Activated B cell treated with CpG ODN at 0.5 μM for 24 hours (primary cell): ENCODE results near the gene DIAPH3. TPM values are rescaled to one million over a fixed set of nuclear protein-coding genes. Genes with fewer than 3 reads are reported as not detected.

Source experiments
- ATAC-seq: fragments of 200-7000 bp; cut with Tn5 transposase; one replicate; pipeline ENCODE4 v1.10.0; 2021; ENCODE audit warnings: low read depth, mild to moderate bottlenecking, moderate library complexity
- CTCF ChIA-PET: fragments of 350-600 bp; sonication (Branson Sonifier 250); formaldehyde crosslinking; loops from one replicate; lab custom pipeline; 2021; ENCODE audit warnings: antibody characterized with exemption; lab: Charles Lee
- POLR2A ChIA-PET: fragments of 350-600 bp; sonication (Branson Sonifier 250); formaldehyde crosslinking; loops from one replicate; lab custom pipeline; 2021; ENCODE audit warnings: antibody characterized with exemption; lab: Charles Lee
- DNase-seq: peaks from one replicate; pipeline ENCODE4 v3.0.0; 2022
- H3K27ac Mint-ChIP-seq: one replicate; pipeline ENCODE4 v1.8.0; 2020; ENCODE audit warnings: mixed read lengths
- H3K27me3 Mint-ChIP-seq: one replicate; pipeline ENCODE4 v1.8.0; 2021; ENCODE audit warnings: mixed read lengths
- H3K36me3 Mint-ChIP-seq: one replicate; pipeline ENCODE4 v1.8.0; 2021; ENCODE audit warnings: low read depth, mixed read lengths
- H3K4me1 Mint-ChIP-seq: one replicate; pipeline ENCODE4 v1.8.0; 2021; ENCODE audit warnings: mixed read lengths
- H3K4me3 Mint-ChIP-seq: one replicate; pipeline ENCODE4 v1.8.0; 2020; ENCODE audit warnings: mild to moderate bottlenecking, mixed read lengths
- H3K9me3 Mint-ChIP-seq: one replicate; pipeline ENCODE4 v1.8.0; 2020; ENCODE audit warnings: mixed read lengths
- intact Hi-C: fragments of 100-400 bp; cut with micrococcal nuclease; formaldehyde crosslinking; loops from one replicate; pipeline ENCODE4 v1.15.1; 2024
- total RNA-seq: library from RNA; stranded (reverse); gene quantifications from 2 replicates; pipeline ENCODE4 v1.2.3, GENCODE V29; 2022
- TF ChIP-seq, protein P1 (sequence below): fragments of 200-600 bp; IDR thresholded peaks from one replicate; pipeline ENCODE4 v1.8.0; 2022; ENCODE audit warnings: antibody characterized with exemption, mild to moderate bottlenecking

DIAPH3 gene
- total RNA-seq, 1 donor from 2014 or later = 0.38 TPM

DNA sequence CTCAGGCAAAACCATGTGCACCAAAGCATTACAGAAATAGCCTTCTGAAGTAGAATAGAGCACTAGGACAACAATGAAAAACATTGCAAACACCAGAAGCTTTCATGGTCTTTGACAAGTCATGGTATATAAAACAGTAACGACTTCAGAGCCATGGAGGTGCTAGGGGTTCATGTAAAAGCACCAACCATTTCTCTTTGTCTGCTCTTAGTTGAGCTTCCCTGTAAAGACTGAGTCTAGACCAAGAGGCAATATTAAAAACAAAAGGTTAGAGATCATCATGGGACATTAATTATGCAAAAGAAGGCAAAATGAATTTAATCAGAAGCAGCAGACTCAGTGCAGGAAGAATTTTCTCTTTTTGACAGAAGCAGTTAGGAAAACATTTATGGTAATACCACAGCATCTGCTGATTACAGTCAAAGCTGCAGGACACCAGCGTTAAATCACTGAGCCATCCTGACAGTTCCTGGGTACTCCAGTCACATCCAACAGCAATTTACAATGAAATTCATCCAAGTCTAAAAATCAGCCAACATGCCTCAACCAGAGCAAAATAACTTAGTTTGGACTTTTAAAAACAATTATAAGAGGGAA lies 476.8 kb downstream of the DIAPH3 start:
- Mint-ChIP-seq H3K36me3 (no peaks in the 10 kb centered on the region), H3K4me3 (no peak overlapping the region), H3K27me3 (no peaks in the 10 kb centered on the region), H3K9me3 (no peaks in the 10 kb centered on the region), H3K27ac (no peak overlapping the region), H3K4me1 (no peaks in the 10 kb centered on the region)
- DNase-seq = no peak
- ATAC-seq = no peak
- intact Hi-C loops = no loop called here
- TF ChIP-seq, protein P1, sequence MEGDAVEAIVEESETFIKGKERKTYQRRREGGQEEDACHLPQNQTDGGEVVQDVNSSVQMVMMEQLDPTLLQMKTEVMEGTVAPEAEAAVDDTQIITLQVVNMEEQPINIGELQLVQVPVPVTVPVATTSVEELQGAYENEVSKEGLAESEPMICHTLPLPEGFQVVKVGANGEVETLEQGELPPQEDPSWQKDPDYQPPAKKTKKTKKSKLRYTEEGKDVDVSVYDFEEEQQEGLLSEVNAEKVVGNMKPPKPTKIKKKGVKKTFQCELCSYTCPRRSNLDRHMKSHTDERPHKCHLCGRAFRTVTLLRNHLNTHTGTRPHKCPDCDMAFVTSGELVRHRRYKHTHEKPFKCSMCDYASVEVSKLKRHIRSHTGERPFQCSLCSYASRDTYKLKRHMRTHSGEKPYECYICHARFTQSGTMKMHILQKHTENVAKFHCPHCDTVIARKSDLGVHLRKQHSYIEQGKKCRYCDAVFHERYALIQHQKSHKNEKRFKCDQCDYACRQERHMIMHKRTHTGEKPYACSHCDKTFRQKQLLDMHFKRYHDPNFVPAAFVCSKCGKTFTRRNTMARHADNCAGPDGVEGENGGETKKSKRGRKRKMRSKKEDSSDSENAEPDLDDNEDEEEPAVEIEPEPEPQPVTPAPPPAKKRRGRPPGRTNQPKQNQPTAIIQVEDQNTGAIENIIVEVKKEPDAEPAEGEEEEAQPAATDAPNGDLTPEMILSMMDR = no peak
- ChIA-PET CTCF (no interaction called here), POLR2A (no interaction called here)

DNA sequence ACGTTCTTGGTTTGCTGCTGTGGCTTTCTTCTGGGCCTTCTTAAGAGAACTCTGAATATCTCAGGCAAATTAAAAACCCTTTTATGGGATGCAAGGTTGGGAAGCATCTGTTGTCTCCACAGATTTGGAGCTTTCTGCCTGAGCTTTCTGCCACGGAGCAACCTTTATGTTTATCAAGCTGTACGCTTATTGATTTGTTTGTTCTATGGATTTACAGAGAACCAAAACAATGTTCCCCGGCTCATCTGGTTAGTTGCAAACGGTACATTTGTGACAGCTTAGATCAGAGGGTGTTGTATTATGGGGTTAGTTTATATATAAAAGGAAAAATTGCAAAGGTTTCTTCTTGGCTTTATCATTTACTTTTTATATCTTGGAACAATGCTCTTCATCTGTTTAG lies 479.6 kb downstream of the DIAPH3 start:
- intact Hi-C loops = no loop called here
- CTCF ChIA-PET = interaction anchor here (1.3 kb wide), 1 partner anchor 747 kb away, joined by 8 read pairs; no protein-coding TSS in a partner anchor
- H3K27ac Mint-ChIP-seq = no peak overlapping the region

DNA sequence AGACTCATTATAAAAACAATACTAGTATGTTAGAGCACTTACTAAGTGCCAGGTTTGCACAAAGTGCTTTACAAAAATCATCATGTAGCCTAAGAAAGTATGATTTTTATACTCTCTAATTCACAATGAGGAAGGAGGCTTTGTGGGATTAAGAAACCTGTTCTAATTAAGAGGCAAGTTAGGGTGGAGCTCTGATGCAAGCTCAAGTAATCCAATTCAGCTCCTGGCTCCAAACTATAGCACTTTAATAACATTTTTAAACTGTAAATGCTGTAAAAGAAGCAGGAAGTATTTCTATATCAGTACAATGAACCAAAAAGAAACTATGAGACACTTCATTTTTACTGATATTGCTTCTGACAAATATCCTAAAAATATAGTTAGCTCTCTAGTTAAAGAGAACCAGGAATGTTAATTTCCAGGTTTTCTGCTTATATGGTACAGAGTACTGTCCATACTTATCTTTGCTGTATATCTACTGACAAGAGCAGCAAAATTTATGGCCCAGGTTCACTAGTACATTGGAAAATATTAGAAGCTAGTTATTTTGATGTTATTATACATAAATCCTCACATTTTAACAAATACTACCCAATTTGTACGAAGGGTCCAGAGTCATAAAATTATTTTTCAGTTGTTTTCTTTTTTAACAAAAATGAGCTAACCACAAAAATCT lies 482.0 kb downstream of the DIAPH3 start:
- ChIA-PET CTCF (interaction anchor here (1.0 to 6.9 kb wide), 5 partner anchors 64 to 749 kb away, joined by 3 to 48 read pairs (median 3); no protein-coding TSS in a partner anchor), POLR2A (no interaction called here)
- Mint-ChIP-seq H3K4me1 (no peaks in the 10 kb centered on the region), H3K36me3 (no peaks in the 10 kb centered on the region), H3K9me3 (no peaks in the 10 kb centered on the region), H3K27ac (no peak overlapping the region), H3K4me3 (no peak overlapping the region), H3K27me3 (no peaks in the 10 kb centered on the region)
- DNase-seq = no peak
- TF ChIP-seq, protein P1 = no peak
- ATAC-seq = no peak
- intact Hi-C loops = no loop called here

More for the DNA sequence above, 479.6 kb downstream of the DIAPH3 start:
- no peaks in the 10 kb centered on the region for H3K4me1 Mint-ChIP-seq
- no peaks in the 10 kb centered on the region for H3K27me3 Mint-ChIP-seq
- H3K4me3 Mint-ChIP-seq = no peak overlapping the region
- DNase-seq (no peak), ATAC-seq (no peak)
- no peaks in the 10 kb centered on the region for H3K9me3 Mint-ChIP-seq
- no peaks in the 10 kb centered on the region for H3K36me3 Mint-ChIP-seq
- TF ChIP-seq, protein P1 = no peak
- POLR2A ChIA-PET = no interaction called here

DNA sequence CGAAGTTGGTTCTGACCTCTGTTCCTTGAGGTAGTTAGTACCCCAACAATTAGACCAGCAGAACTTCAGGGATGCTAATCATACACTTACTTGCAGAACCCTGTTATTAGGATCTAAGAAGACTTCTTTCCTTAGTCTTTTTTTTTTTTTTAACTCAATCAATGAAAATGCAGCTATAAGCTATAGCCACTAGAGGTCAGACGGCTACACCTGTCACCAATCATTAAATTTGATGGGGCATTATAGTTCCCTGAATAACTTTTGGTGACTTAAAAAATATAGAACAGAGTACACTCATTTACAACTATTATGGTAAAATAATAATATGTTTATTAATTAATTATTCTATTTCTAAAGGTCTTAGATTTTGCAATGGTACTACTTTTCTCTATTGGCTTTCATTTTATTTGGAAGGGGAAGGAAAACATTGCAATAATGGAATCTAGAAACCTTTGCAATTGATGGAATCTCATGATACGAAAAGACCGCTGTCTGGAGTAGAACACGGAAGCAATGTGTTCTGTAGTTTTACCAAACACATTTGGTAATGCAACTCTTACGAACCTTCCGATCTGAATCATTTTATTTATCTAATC lies 483.2 kb downstream of the DIAPH3 start:
- POLR2A ChIA-PET = no interaction called here
- Mint-ChIP-seq H3K4me3 (no peak overlapping the region), H3K9me3 (no peaks in the 10 kb centered on the region), H3K27me3 (no peaks in the 10 kb centered on the region), H3K36me3 (no peaks in the 10 kb centered on the region), H3K27ac (no peak overlapping the region), H3K4me1 (no peaks in the 10 kb centered on the region)
- TF ChIP-seq, protein P1 = no peak
- ATAC-seq = no peak
- intact Hi-C loops = loop anchor here (1.0 kb wide), 3 partner anchors 91 to 751 kb away; no protein-coding TSS in a partner anchor
- CTCF ChIA-PET = interaction anchor here (0.6 to 6.9 kb wide), 6 partner anchors 32 to 750 kb away, joined by 3 to 48 read pairs (median 3); no protein-coding TSS in a partner anchor
- no peak for DNase-seq

DNA sequence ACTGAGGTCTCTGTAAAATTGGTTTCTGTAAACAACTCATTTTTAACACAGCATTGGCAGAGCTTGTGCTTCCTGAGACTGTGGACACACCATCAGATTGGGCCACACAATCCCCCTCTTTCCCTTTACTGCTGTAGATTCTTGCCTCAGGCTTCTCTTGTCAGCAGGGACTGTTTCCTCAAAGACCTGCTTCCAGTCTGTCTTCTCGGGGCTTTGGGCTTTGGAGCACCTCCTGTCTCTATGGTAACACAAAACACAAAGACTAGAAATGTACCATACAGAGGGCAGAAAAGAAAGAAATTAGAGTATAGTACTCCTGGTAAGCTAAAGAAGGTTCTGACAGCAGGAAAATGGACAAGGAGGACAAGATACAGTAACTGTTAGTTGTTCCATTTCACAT lies 484.5 kb downstream of the DIAPH3 start:
- Mint-ChIP-seq H3K27ac (no peak overlapping the region), H3K4me1 (no peaks in the 10 kb centered on the region), H3K36me3 (no peaks in the 10 kb centered on the region), H3K27me3 (no peaks in the 10 kb centered on the region), H3K9me3 (no peaks in the 10 kb centered on the region), H3K4me3 (no peak overlapping the region)
- TF ChIP-seq, protein P1 = no peak
- CTCF ChIA-PET = interaction anchor here (0.8 to 6.9 kb wide), 3 partner anchors 9 to 751 kb away, joined by 3 to 48 read pairs (median 5); no protein-coding TSS in a partner anchor
- DNase-seq (no peak), ATAC-seq (no peak)
- intact Hi-C loops = no loop called here
- POLR2A ChIA-PET = no interaction called here
